Measurements from ENCODE around the gene HIPK4. TPM values are rescaled to one million over a fixed set of nuclear protein-coding genes. Genes with fewer than 3 reads are reported as not detected.

The HIPK4 gene
- total and polyA plus RNA-seq, 2 of the 8 experiments (the other 6 are each of a cell fraction or from before 2014, with no cell fraction given): 0.15 to 0.57 TPM

DNA sequence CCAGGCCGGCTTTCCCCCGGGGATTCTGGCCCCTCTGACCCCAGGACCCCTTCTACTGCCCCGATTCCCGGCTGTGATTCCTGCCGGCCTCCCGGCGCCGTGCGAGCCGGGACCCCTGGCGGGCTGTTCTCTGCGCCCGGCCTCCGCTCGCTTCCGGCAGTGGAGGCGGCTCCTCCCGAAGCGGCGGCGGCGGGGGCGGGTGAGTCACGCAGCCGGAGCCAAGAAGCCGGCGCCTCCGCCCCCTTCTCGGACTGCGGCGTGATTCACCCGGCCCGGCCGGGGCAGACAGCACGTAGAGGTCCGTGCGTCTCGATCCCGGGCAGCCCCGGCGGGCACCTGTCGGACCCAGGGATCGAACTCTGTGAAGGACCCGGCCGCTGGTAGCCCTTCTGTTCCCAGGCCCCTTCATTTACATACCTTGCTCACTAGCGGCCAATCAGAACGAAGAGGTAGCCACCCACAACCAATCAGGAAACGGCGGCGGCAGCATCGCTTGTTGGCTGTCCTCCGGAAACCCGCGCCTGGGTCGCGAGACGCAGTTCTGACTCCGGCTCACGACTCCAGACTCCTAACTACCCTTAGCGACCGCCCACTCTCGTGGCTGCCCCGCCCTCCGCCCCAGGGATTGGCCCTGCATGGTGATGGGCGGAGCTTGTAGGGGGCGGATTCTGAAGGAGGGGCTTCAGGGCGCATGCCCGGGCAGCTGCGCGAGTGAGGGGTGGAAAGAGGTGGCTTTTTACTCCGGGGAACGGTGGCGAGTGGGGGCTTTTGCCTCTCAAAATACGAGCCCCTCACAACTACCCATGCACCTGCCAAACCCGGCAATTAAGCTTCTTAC, 35.7 kb upstream of the HIPK4 start, which contains the start of gene SERTAD1 (continued):
- TF ChIP-seq KDM4A (IDR thresholded peaks at IDR 0.05; ENCODE audit: low read depth, low read length, severe bottlenecking) (peak; percentile 46), SP2 (IDR thresholded peaks at IDR 0.05; ENCODE audit: low read length) (no peak), MAFK (IDR thresholded peaks at IDR 0.05; ENCODE audit: low read depth, low read length) (no peak), CHD2 (IDR thresholded peaks at IDR 0.05; ENCODE audit: low read length) (peak; percentile 78), BRCA1 (IDR thresholded peaks at IDR 0.05; ENCODE audit: low read depth, low read length) (0 out of 2 replicates have a peak, but pooled peaks have one; percentile 4), SIX5 (IDR thresholded peaks at IDR 0.05; ENCODE audit: low read depth, low read length) (no peak), CHD7 (IDR thresholded peaks at IDR 0.05; ENCODE audit: insufficient replicate concordance, low read length) (no peak), ASH2L (IDR thresholded peaks at IDR 0.05; ENCODE audit: low read length) (no peak), CTBP2 (IDR thresholded peaks at IDR 0.05; ENCODE audit: borderline replicate concordance, insufficient read depth, insufficient read length, low read length) (no peak), ATF3 (IDR thresholded peaks at IDR 0.05; ENCODE audit: insufficient read depth, low read depth, low read length) (no peak)

Measured in H1 (cell line).